ENCODE measurements around the gene EPHA10.
"Not testable (repeated sequence)": the region's sequence is repeated elsewhere in the genome, so short reads cannot be mapped to it uniquely, and the experiment has no call there.

Gene EPHA10

DNA sequence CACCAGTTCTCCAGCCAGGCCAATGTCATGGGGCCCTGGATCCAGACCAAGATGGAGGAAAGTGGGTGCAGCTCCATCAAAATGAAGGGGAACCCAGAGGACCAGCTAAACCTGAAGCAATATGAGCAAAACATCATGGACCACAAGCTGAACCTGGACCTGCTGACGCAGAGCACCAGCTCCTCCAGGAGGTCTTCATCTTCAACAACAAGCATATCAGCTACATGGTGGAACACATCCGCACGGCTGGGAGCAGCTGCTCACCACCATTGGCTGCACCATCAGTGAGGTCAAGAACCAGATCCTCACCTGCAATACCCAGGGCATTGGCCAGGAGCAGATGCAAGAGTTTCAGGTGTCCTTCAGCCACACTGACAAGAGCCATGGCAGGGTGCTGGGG, 13.7 kb upstream of the EPHA10 start:
- H3K4me2 ChIP-seq (ENCODE audit: low read depth, low read length, poor library complexity, severe bottlenecking): no peak overlapping the region

DNA sequence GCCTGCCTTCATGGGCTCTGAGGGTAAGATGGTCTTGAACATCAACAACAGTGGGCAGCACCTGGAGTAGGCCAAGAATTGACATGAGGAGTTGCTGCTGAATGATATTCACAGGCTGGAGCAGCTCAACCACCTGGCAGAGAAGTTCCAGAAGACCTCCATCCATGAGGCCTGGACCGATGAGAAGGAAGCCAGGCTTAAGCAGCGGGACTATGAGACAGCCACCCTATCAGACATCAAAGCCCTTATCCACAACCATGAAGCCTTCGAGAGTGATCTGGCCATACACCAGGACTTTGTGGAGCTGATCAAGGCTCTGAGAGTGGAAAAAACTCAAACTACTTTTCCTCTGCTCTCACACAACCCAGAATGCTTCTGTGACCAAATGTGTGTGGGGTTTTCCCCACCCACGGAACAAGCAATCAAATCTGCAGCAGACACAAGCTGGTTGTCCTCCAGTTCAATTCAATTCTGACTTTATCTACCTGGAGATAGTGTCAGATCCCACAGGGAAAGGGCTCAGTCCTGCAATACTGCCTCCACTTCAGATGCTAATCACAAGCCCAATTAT, 12.1 kb upstream of the EPHA10 start:
- Histone ChIP-seq H3K4me1 (ENCODE audit: insufficient read depth, low read length, poor library complexity, severe bottlenecking) (no peaks in the 10 kb centered on the region), H3K36me3 (ENCODE audit: insufficient read depth, low read length) (no peaks in the 10 kb centered on the region), H2AFZ (ENCODE audit: low read length) (no peak overlapping the region), H3K4me2 (ENCODE audit: low read depth, low read length, poor library complexity, severe bottlenecking) (no peak overlapping the region), H3K4me3 (ENCODE audit: low read length, poor library complexity, severe bottlenecking) (no peak overlapping the region), H3K79me2 (ENCODE audit: insufficient read depth, low read length) (no peaks in the 10 kb centered on the region), H3K9ac (ENCODE audit: low read depth, low read length, poor library complexity, severe bottlenecking) (no peak overlapping the region), H3K9me2 (replicated peaks; ENCODE audit: low read depth, low read length) (no peaks in the 10 kb centered on the region), H3K9me3 (ENCODE audit: insufficient read depth, low read depth, low read length) (no peaks in the 10 kb centered on the region), H3K27me3 (ENCODE audit: insufficient read depth, low read length, poor library complexity, severe bottlenecking) (no peaks in the 10 kb centered on the region), H3F3A (ENCODE audit: low read depth) (no peaks in the 10 kb centered on the region), H4K20me1 (ENCODE audit: insufficient read depth, low read length, poor library complexity, severe bottlenecking) (no peaks in the 10 kb centered on the region)
- TF ChIP-seq, protein P1, sequence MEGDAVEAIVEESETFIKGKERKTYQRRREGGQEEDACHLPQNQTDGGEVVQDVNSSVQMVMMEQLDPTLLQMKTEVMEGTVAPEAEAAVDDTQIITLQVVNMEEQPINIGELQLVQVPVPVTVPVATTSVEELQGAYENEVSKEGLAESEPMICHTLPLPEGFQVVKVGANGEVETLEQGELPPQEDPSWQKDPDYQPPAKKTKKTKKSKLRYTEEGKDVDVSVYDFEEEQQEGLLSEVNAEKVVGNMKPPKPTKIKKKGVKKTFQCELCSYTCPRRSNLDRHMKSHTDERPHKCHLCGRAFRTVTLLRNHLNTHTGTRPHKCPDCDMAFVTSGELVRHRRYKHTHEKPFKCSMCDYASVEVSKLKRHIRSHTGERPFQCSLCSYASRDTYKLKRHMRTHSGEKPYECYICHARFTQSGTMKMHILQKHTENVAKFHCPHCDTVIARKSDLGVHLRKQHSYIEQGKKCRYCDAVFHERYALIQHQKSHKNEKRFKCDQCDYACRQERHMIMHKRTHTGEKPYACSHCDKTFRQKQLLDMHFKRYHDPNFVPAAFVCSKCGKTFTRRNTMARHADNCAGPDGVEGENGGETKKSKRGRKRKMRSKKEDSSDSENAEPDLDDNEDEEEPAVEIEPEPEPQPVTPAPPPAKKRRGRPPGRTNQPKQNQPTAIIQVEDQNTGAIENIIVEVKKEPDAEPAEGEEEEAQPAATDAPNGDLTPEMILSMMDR (conservative IDR thresholded peaks at IDR 0.05; ENCODE audit: low read length): no peak
- no peak for TF ChIP-seq EZH2phosphoT487 (IDR thresholded peaks at IDR 0.05; ENCODE audit: borderline replicate concordance)

More for the DNA sequence above, 13.7 kb upstream of the EPHA10 start:
- no peaks in the 10 kb centered on the region for H4K20me1 ChIP-seq (ENCODE audit: insufficient read depth, low read length, poor library complexity, severe bottlenecking)
- H3K79me2 ChIP-seq (ENCODE audit: insufficient read depth, low read length): no peaks in the 10 kb centered on the region
- TF ChIP-seq EZH2phosphoT487 (IDR thresholded peaks at IDR 0.05; ENCODE audit: borderline replicate concordance): no peak
- TF ChIP-seq, protein P1 (conservative IDR thresholded peaks at IDR 0.05; ENCODE audit: low read length): no peak
- H3K9ac ChIP-seq (ENCODE audit: low read depth, low read length, poor library complexity, severe bottlenecking): no peak overlapping the region
- H3K4me1 ChIP-seq (ENCODE audit: insufficient read depth, low read length, poor library complexity, severe bottlenecking): no peaks in the 10 kb centered on the region
- no peak overlapping the region for H3K4me3 ChIP-seq (ENCODE audit: low read length, poor library complexity, severe bottlenecking)
- no peaks in the 10 kb centered on the region for H3K27me3 ChIP-seq (ENCODE audit: insufficient read depth, low read length, poor library complexity, severe bottlenecking)
- H3F3A ChIP-seq (ENCODE audit: low read depth): no peaks in the 10 kb centered on the region
- H3K9me3 ChIP-seq (ENCODE audit: insufficient read depth, low read depth, low read length): no peaks in the 10 kb centered on the region
- H3K36me3 ChIP-seq (ENCODE audit: insufficient read depth, low read length): no peaks in the 10 kb centered on the region
- no peak overlapping the region for H2AFZ ChIP-seq (ENCODE audit: low read length)
- no peaks in the 10 kb centered on the region for H3K9me2 ChIP-seq (replicated peaks; ENCODE audit: low read depth, low read length)

DNA sequence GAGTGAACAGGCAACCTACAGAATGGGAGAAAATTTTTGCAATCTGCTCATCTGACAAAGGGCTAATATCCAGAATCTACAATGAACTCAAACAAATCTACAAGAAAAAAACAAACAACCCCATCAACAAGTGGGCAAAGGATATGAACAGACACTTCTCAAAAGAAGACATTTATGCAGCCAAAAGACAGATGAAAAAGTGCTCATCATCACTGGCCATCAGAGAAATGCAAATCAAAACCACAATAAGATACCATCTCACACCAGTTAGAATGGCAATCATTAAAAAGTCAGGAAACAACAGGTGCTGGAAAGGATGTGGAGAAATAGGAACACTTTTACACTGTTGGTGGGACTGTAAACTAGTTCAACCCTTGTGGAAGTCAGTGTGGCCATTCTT, 6.5 kb upstream of the EPHA10 start:
- not testable (repeated sequence) for H2AFZ ChIP-seq (ENCODE audit: low read length); H3K4me2 ChIP-seq (ENCODE audit: low read depth, low read length, poor library complexity, severe bottlenecking); H3K36me3 ChIP-seq (ENCODE audit: insufficient read depth, low read length); H3K4me3 ChIP-seq (ENCODE audit: low read length, poor library complexity, severe bottlenecking); H3F3A ChIP-seq (ENCODE audit: low read depth); H3K4me1 ChIP-seq (ENCODE audit: insufficient read depth, low read length, poor library complexity, severe bottlenecking); H4K20me1 ChIP-seq (ENCODE audit: insufficient read depth, low read length, poor library complexity, severe bottlenecking); H3K9me2 ChIP-seq (replicated peaks; ENCODE audit: low read depth, low read length); H3K9ac ChIP-seq (ENCODE audit: low read depth, low read length, poor library complexity, severe bottlenecking); H3K27me3 ChIP-seq (ENCODE audit: insufficient read depth, low read length, poor library complexity, severe bottlenecking); H3K79me2 ChIP-seq (ENCODE audit: insufficient read depth, low read length); H3K9me3 ChIP-seq (ENCODE audit: insufficient read depth, low read depth, low read length)

DNA sequence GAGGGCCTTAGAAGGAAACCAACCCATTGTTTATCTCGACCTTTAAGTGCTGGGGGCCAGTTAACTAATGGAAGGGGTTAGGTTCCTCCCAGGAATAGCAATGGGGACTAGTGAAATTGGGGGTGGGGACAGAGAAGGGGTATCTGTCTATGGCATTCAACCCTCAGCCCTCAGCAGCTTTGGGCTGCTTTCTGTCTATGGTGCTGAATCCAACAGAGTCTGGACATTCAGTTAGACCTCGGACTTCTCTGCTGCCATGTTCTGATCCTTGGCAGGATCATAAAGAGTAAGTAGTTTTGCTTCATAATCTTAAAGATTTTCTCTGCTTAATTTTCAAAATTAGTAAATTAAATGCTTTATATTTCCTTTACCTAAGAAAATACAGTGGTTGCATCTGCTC, 2.6 kb upstream of the EPHA10 start:
- no peak for TF ChIP-seq EZH2phosphoT487 (IDR thresholded peaks at IDR 0.05; ENCODE audit: borderline replicate concordance)
- TF ChIP-seq, protein P1 (conservative IDR thresholded peaks at IDR 0.05; ENCODE audit: low read length): no peak

More for the DNA sequence above, 2.6 kb upstream of the EPHA10 start:
- no peak overlapping the region for H2AFZ ChIP-seq (ENCODE audit: low read length)
- no peak overlapping the region for H3K4me2 ChIP-seq (ENCODE audit: low read depth, low read length, poor library complexity, severe bottlenecking)
- H3K9me3 ChIP-seq (ENCODE audit: insufficient read depth, low read depth, low read length): no peaks in the 10 kb centered on the region
- H3K4me3 ChIP-seq (ENCODE audit: low read length, poor library complexity, severe bottlenecking): no peak overlapping the region
- no peaks in the 10 kb centered on the region for H4K20me1 ChIP-seq (ENCODE audit: insufficient read depth, low read length, poor library complexity, severe bottlenecking)
- no peaks in the 10 kb centered on the region for H3K9me2 ChIP-seq (replicated peaks; ENCODE audit: low read depth, low read length)
- no peaks in the 10 kb centered on the region for H3F3A ChIP-seq (ENCODE audit: low read depth)
- H3K79me2 ChIP-seq (ENCODE audit: insufficient read depth, low read length): no peaks in the 10 kb centered on the region
- no peaks in the 10 kb centered on the region for H3K4me1 ChIP-seq (ENCODE audit: insufficient read depth, low read length, poor library complexity, severe bottlenecking)
- H3K9ac ChIP-seq (ENCODE audit: low read depth, low read length, poor library complexity, severe bottlenecking): no peak overlapping the region
- no peaks in the 10 kb centered on the region for H3K36me3 ChIP-seq (ENCODE audit: insufficient read depth, low read length)
- H3K27me3 ChIP-seq (ENCODE audit: insufficient read depth, low read length, poor library complexity, severe bottlenecking): no peaks in the 10 kb centered on the region
